Hepatocyte (in vitro differentiated cells): ENCODE data around the gene AK5. TPM values are rescaled to one million over a fixed set of nuclear protein-coding genes. Genes with fewer than 3 reads are reported as not detected.

Experiments
- DNase-seq: peaks from one replicate; pipeline ENCODE4 v3.0.0-alpha.2; 2016; ENCODE audit warnings: low spot score
- H2AFZ ChIP-seq: fragments of 200-600 bp; sonication (generic); 2 replicates; pipeline ENCODE4 v1.6.0; 2016; ENCODE audit warnings: antibody characterized with exemption, mild to moderate bottlenecking
- H3K27ac ChIP-seq: fragments of 200-600 bp; sonication (generic); 2 replicates; pipeline ENCODE4 v1.5.1; 2016; ENCODE audit warnings: mild to moderate bottlenecking
- H3K27me3 ChIP-seq: fragments of 200-600 bp; sonication (generic); 2 replicates; pipeline ENCODE4 v1.6.1; 2016
- H3K36me3 ChIP-seq: fragments of 200-600 bp; sonication (generic); replicated peaks from 2 replicates; pipeline ENCODE4 v1.5.1; 2016; ENCODE audit warnings: low read depth; ENCODE audit not compliant: insufficient read depth
- H3K4me1 ChIP-seq: fragments of 200-600 bp; sonication (generic); 2 replicates; pipeline ENCODE4 v1.5.1; 2016; ENCODE audit warnings: mild to moderate bottlenecking, moderate library complexity; ENCODE audit not compliant: insufficient read depth
- H3K4me2 ChIP-seq: fragments of 200-600 bp; sonication (generic); 2 replicates; pipeline ENCODE4 v1.6.0; 2016
- H3K4me3 ChIP-seq: fragments of 200-600 bp; sonication (generic); 2 replicates; pipeline ENCODE4 v1.5.1; 2016; ENCODE audit warnings: mild to moderate bottlenecking
- H3K79me2 ChIP-seq: fragments of 200-600 bp; sonication (generic); 2 replicates; pipeline ENCODE4 v1.6.0; 2017; ENCODE audit warnings: mild to moderate bottlenecking
- H3K9me2 ChIP-seq: fragments of 200-600 bp; sonication (generic); replicated peaks from 2 replicates; pipeline ENCODE4 v1.6.0; 2017; ENCODE audit warnings: mild to moderate bottlenecking; ENCODE audit not compliant: insufficient read depth
- H3K9me3 ChIP-seq: fragments of 200-600 bp; sonication (generic); 2 replicates; pipeline ENCODE4 v1.5.1; 2016; ENCODE audit warnings: low read depth, mild to moderate bottlenecking
- H4K20me1 ChIP-seq: fragments of 200-600 bp; sonication (generic); 2 replicates; pipeline ENCODE4 v1.6.0; 2016; ENCODE audit warnings: mild to moderate bottlenecking; ENCODE audit not compliant: insufficient read depth, poor library complexity, severe bottlenecking
- CTCF ChIP-seq: fragments of 200-600 bp; sonication (generic); IDR thresholded peaks from 2 replicates; pipeline ENCODE4 v1.5.1; 2016; ENCODE audit warnings: antibody characterized with exemption, mild to moderate bottlenecking; ENCODE audit not compliant: poor library complexity
- EZH2 ChIP-seq: fragments of 200-600 bp; sonication (generic); IDR thresholded peaks from 2 replicates; pipeline ENCODE4 v1.6.1; 2016; ENCODE audit warnings: antibody characterized with exemption, mild to moderate bottlenecking, borderline replicate concordance
- EZH2phosphoT487 ChIP-seq: fragments of 200-600 bp; sonication (generic); IDR thresholded peaks from one replicate; pipeline ENCODE4 v1.6.1; 2018; ENCODE audit warnings: antibody characterized with exemption, mild to moderate bottlenecking, low read depth, moderate library complexity; ENCODE audit not compliant: unreplicated experiment, severe bottlenecking
- WGBS: methylation state at CpG from one replicate; pipeline ENCODE4 v1.1.6; 2016; ENCODE audit warnings: low lambda C conversion rate; ENCODE audit errors: missing lambda C conversion rate; 5-methylcytosine and 5-hydroxymethylcytosine counted together
- polyA plus RNA-seq: library from polyadenylated mRNA; unstranded; fragments of >200 nt; fragmentation: Nextera tagmentation; extraction: Ambion mirVana; gene quantifications from 2 replicates; pipeline ENCODE4 v1.2.1, GENCODE V29; 2016
- total RNA-seq: library from RNA; depleted of rRNA; stranded (reverse); fragments of >200 nt; gene quantifications from 2 replicates; pipeline ENCODE4 v1.2.3, GENCODE V29; 2014

AK5 gene
- total and polyA plus RNA-seq, 2 experiments from 2014 or later, result 0.05 TPM; not detected in 1

GRCh38 chr1:77400781-77401180, 119.0 kb downstream of the AK5 start:
- no peak overlapping the region for H3K4me3 ChIP-seq
- WGBS, result 73% methylated on average over 2 of the region's 2 CpGs
- H3K27ac ChIP-seq, result no peak overlapping the region
- no peaks in the 10 kb centered on the region for H3K36me3 ChIP-seq
- no peaks in the 10 kb centered on the region for H3K27me3 ChIP-seq
- no peaks in the 10 kb centered on the region for H3K4me1 ChIP-seq
- TF ChIP-seq EZH2, result no peak
- no peak for TF ChIP-seq CTCF
- no peak for TF ChIP-seq EZH2phosphoT487
- H2AFZ ChIP-seq, result no peak overlapping the region
- no peaks in the 10 kb centered on the region for H3K9me3 ChIP-seq
- no peak overlapping the region for H3K4me2 ChIP-seq
- no peaks in the 10 kb centered on the region for H4K20me1 ChIP-seq
- no peak for DNase-seq
- H3K79me2 ChIP-seq, result no peaks in the 10 kb centered on the region
- no peaks in the 10 kb centered on the region for H3K9me2 ChIP-seq

GRCh38 chr1:77401384-77401783, 119.6 kb downstream of the AK5 start:
- Histone ChIP-seq H3K9me3 (no peaks in the 10 kb centered on the region), H3K4me1 (no peaks in the 10 kb centered on the region), H3K36me3 (no peaks in the 10 kb centered on the region), H3K9me2 (no peaks in the 10 kb centered on the region), H3K27me3 (no peaks in the 10 kb centered on the region), H3K79me2 (no peaks in the 10 kb centered on the region), H2AFZ (no peak overlapping the region), H3K4me2 (no peak overlapping the region), H4K20me1 (no peaks in the 10 kb centered on the region), H3K27ac (no peak overlapping the region), H3K4me3 (no peak overlapping the region)
- no peak for TF ChIP-seq EZH2phosphoT487
- no peak for TF ChIP-seq CTCF
- TF ChIP-seq EZH2, result no peak
- 100% methylated on average over 2 of the region's 2 CpGs for WGBS
- no peak for DNase-seq

- Histone ChIP-seq H4K20me1 (no peaks in the 10 kb centered on the region), H3K4me1 (no peaks in the 10 kb centered on the region), H3K27me3 (no peaks in the 10 kb centered on the region), H3K9me3 (no peaks in the 10 kb centered on the region), H3K79me2 (no peaks in the 10 kb centered on the region), H3K9me2 (no peaks in the 10 kb centered on the region), H3K4me2 (no peak overlapping the region), H2AFZ (no peak overlapping the region), H3K4me3 (no peak overlapping the region), H3K27ac (no peak overlapping the region), H3K36me3 (no peaks in the 10 kb centered on the region)
- no peak for DNase-seq
- WGBS, result 68% methylated on average over 4 of the region's 4 CpGs
- TF ChIP-seq EZH2phosphoT487 (no peak), CTCF (no peak), EZH2 (no peak)
Observed at GRCh38 chr1:77405186-77405585, 123.4 kb downstream of the AK5 start.

GRCh38 chr1:77406661-77407060, 124.8 kb downstream of the AK5 start:
- Histone ChIP-seq H3K4me3 (no peak overlapping the region), H3K4me1 (no peaks in the 10 kb centered on the region), H3K36me3 (no peaks in the 10 kb centered on the region), H4K20me1 (no peaks in the 10 kb centered on the region), H2AFZ (no peak overlapping the region), H3K27ac (no peak overlapping the region), H3K79me2 (no peaks in the 10 kb centered on the region), H3K27me3 (no peaks in the 10 kb centered on the region), H3K4me2 (no peak overlapping the region), H3K9me3 (no peaks in the 10 kb centered on the region), H3K9me2 (no peaks in the 10 kb centered on the region)
- TF ChIP-seq CTCF (no peak), EZH2phosphoT487 (no peak), EZH2 (no peak)
- no peak for DNase-seq
